DMS79 treated with DMSO at 0.1 percent for 48 hours (cell line): ENCODE measurements around the gene CRYGS.

Source experiments
- DNase-seq: peaks from one replicate; lab custom pipeline; 2025; lab: John Stamatoyannopoulos, UW

Gene CRYGS

DNA sequence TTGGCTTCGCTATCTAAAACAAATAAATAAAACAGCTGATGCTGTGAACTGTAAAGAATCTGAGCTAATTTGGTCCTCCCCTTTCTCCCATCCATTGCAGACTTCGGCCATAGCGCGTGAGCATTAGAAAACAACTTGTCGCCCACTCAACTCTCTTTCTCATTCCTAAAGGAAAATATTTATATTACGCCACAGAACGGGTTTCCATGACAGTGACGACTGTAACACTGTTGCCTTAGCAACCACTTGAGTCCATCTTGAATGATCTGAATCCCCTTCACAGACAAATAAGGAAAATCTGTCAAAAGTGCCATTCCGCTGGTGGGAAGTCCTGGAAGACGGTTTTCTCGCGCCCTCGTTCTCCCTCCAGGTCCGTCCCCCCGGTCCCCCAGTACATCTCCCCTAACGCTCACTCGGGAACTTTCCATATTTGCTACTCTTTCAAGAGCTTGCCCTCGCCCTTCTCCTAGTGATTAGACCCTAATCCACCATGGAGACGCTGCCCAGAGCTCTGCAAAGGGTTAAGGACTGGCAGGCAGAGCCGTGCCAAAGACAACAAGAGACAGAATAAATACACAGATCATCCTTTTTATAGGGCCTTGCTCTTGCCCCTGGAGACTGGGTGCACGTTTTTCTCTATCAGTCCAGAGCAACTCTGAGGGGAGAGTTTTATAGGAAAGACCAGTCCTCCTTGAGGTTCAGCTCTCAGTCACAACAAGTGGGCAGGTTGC, 50.5 kb downstream of the CRYGS start:
- DNase-seq, result no peak

GRCh38 chr3:186492385-186492984, 51.7 kb downstream of the CRYGS start:
- no peak for DNase-seq

DNA sequence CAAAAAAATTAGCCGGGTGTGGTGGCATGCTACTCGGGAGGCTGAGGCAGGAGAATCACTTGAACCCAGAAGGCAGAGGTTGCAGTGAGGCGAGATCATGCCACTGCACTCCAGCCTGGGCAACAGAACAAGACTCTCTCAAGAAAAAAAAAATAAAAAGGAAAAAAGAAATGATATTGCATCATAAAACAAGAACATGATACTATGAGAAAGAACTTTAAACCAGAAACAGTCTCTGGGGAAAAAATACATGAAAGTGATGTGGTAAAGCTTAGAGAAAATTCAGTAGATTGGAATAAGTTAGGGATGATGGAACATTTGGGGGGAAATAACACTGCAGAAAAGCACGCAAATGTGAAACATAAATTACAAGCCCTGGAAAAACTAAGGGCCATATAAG, 54.7 kb downstream of the CRYGS start:
- no peak for DNase-seq
